SIG-M5 (cell line): Measurements from ENCODE around the gene COL2A1.

Source experiments
- DNase-seq: peaks from one replicate; lab custom pipeline; 2025; lab: John Stamatoyannopoulos, UW

Gene COL2A1

DNA sequence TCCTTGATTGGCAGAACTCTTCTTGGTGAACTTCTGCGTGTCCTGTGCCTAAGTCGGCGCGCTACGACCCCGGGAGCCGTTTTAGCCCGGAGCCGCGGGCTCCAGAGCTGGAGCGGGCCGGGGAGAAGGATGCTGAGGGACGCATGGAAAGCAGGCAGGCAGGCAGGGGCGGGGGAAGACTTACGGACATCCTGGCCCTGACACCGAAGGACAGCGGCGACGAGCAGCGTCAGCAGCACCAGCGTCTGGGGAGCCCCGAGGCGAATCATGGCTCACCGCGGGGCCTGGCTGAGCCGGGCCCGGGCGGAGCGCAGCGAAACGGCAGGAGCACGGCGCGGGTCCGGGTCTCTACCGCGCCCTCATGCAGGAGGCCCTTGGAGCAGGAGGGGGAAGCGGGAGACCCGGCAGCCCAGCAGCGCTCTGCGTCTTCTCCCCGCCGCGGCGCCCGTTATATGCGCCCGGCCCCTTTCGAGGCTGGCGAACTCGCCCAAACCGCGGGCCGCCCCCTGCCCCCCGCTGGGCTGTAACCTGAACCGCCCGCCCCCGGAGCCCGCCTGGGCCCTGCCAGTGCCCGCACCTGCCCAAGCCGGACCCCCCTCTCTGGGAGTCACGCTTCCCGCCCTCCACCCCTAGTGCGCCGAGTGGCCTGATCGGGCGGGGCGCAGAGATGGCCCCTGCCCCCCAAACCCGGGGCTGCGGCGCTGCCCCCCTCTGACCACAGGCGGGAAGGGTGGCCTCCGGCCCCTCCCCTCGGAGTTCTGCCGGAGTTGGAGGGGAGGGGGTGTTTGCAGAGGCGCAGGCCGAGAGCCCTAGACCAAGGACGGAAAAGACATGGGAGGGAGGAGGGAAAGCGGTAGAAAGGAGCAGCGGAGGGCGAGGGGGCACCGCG lies at the start of gene COL2A1:
Gene COL2A1 (minus strand): TSS at position 424 of the 889 bp plus-strand sequence. CDS start 155 bp downstream, at position 269.
- no peak for DNase-seq

DNA sequence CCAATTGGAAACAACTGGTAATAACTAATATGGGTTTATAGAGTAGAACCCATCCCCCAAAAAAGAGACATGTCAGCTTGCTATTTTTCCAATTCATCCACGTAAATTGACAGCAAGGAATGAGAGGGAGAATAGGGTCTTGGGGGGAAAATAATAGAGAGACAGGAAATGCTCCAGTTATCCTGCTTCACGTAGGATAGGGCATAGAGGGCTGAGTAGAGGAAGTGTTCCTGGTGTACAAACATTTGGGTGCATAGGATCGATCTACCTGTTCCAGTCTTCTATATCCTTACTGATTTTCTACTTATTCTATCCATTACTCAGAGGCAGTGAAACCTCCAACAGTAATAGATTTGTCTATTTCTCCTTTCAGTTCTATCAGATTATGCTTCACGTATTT lies 49.6 kb upstream of the COL2A1 start:
- DNase-seq: no peak

DNA sequence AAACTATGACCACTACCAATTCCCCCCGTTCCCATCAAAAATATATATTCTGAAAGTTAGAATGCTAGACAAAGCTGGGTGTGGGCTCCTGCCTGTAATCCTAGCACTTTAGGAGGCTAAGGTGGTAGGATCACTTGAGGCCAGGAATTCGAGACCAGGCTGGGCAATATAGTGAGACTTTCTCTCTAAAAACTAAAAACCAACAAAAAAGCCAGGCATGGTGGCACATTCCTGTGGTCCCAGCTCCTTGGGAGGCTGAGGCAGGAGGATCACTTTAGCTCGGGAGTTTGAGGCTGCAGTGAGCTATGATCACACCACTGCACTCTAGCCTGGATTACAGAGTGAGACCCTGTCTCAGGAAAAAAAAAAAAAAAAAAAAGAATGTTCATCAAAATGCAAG lies 48.8 kb upstream of the COL2A1 start:
- no peak for DNase-seq

DNA sequence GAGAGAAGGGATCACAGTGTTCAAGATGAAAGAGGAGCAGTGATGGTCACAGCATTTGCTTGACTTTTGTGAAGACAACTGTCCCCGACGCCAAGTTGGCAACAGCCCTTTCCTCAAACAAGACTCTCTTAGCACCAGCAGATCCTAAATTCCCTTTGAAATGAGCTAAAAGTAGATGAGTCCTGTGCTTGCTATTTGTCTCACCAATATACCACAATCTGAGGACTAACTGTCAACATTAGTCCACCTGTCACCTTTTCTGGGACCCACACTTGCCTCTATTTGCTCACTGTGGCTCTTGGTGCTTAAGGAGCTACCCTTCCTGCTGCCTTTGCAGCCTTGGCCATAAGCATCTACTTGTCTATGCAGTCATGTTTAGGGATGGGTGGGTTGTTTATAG lies 47.4 kb upstream of the COL2A1 start:
- no peak for DNase-seq

DNA sequence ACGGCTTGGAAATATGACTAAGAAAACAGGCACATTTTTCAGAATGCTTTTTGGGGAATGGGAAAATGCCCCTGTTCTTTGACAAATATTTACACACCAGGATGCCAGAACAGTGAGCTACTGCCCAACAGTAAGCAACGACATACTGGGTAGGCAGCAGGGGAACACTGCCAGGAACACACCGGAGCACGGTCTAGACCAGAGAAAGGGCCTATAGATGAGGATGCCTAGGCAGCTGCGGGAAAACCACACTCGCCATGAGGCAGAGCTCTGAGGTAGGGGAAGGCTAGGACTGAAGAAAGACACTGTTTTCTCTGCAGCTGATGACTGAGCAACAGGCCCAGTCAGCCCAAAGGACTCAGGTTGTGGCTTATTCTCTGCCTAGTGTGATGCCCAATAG lies 45.9 kb upstream of the COL2A1 start:
- no peak for DNase-seq

DNA sequence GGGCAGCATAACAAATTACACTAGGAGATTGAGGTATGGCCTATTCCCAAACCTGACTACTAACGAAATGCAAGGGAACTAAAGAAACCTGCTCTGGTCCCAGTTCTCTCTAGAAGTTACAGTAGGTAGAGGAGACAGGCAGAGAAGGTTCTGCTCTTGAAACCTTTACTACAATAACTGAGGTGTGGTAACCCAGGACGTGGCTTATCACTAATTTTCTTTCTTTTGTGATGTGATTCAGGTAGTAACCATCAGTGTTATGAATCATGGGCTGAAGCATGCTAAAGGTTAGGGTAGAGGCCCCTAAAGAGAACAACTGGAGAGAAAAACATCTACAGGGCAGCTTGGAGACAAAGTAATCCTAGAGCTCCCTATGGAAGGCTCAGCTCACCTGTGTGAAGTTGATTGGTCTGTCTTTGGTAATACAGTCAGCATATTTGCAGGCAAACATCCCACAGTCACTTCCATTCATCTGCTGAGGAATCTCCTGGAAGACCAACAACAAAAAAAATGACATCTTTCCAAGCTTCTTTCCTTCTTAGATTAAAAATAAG lies 41.8 kb upstream of the COL2A1 start:
- DNase-seq: no peak

DNA sequence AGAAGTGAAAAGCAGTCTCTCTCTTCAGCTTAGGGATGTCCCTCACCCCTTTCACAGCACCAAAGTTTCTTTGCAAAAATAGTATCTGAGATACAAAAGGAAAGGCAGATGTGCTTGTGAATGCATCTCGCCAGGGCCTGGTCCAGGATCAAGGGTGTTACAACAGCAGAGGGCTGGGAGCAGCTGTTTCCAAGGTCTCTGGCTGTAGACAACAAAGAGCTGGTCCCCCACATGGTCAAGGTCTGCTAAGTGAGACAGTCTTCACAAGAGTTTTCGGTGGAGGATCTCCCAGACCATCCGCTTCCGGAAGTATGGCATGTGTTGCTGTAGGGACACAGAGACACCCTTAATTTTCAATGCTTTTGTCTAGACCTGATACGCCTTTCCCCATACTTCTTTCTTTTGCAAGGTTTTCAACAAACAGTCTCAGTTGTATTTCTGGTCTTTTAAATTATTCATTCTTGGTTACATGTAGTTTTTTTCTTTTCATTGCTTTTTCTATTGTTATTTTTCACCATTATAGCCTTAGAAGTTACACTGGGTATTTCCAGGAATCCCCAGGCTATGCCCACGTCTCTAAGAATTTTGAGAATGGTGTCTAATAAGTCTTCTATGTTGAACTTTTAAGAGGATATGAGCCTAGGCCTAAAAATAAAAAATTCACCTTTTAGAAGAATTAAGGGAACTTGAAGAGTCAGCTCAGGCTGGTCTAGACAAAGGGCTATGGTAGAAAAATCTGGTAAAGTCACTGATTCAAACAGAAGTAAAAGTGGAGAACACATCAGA lies 41.0 kb upstream of the COL2A1 start:
- DNase-seq: no peak

DNA sequence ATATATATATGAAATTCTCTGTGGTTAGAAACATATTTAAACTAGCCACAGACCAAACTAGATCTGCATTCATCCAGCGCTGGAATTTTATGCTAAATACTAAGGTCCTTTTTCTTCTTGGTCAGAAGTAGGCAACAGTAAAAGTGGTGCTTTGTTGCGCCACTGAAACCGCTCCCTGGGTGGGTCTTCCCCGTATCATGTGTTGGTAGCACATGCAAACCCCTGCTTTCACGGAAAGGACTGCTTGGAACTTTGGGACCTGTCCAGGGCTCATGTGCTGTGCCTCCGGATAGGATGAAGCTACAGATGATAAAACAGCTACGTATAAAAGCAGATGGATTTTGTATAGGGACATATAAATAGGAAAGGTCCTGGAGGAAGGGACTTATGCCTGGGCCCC lies 40.1 kb upstream of the COL2A1 start:
- DNase-seq: no peak

DNA sequence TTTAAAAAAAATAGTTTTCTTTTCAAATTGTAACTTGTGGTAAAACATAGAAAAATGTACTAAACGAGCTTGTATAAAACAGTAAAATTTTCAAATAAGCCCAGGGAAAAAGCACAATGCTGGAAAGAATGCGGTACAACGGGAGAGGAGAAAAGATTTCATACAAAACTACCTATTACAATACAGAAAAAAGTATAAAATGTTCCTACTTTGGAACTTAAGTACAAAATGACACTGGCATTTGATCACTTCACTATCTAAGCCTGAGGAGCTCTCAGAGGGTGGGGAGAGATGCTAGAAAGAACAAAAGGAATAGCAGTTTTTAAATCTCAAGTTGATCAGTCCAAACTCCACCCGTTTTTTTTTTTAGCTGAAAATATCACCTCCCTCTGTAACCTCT lies 39.5 kb upstream of the COL2A1 start:
- no peak for DNase-seq

DNA sequence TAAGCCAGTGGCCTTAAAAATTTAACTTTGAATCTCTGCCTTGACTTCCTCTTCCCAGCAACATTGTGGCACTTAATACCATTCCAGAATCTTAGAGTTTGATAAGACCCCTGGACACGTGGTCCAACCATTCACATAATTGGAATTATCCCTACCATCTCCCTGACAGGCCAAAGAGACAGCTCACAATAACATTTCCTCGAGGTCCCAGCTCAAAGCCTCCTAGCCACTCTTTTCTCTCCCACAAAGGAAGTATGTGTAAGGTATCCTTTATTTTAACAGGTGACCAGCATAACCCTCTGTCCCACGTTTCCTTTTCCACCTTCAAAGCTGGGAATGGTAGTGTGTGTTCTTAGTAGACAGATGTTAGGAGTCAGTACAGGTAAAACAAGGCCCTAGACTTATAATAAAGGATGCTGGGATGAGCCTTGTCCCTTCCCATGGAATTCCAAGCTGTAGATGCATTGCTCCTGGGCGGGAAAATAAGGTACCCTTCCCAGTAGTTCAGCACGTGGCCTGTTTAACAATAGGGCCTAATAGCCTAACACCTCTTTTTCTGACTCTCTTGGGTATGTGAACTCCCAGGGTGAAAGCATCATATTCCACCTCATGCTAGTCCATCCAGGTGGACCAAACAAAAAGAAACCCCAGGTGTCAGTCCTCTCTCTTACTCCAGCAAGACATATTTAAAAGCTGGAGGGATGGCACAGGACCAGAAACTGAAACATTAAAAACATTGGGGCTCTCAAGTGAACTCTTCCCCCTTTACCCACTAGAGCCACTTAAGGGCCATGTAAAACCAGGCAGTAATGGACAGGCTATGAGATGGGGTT lies 37.5 kb upstream of the COL2A1 start:
- no peak for DNase-seq

DNA sequence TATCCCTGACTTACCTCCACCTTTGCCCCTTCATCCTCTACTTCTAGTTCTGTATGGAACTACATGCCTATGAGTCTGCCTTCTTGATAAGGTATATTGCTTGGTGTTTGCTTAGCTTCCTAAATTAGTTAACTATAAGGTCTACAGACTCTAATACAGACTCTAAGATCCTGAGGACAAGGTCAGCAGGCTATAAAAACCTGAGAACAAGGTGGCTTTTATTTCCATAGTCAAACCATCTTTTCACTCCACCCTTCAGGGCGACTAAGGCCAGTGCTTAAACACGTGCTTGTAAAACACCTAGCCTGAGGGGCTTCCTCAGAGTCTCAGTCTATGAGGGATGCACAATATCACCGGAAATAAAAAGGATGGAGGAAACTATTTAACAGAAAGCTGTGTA lies 36.1 kb upstream of the COL2A1 start:
- no peak for DNase-seq

DNA sequence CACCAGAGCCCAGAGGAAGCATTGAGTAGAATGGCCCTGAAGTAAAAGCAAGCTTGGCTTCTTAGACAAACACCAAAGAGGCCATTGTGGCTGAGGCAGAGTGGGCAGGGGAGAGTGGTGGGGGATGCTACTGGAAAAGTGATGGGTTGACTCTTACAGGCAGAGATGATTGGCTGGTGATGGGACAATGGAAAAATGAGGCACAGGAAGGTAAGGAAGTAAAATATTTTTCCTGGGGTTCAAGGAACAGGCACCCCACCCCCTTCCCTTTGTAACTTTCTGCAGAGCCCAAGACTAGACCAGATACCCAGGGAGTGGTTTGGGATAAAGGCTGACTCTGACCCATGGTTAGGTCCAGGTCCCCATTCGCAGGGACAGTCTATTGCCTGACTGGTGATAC lies 34.9 kb upstream of the COL2A1 start:
- DNase-seq: no peak

DNA sequence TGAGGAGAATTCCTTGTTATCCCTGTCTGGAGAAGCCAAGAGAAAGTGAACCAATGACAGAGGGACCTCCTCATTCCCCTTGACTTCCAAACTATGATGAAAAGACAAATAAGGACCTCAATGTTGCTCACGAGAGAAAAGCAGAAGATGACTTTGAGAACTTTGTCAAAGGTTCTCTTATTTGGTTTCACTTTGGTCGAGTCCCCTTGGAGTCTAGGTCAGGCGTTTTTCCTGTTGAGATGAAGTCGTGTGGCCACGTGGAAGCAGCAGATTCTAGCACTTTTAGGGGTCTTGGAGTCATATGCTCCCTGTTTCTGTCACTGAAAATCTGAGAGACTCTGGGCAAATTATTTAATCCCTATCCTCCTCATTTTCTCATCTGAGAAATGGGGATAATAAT lies 33.8 kb upstream of the COL2A1 start:
- DNase-seq: no peak

DNA sequence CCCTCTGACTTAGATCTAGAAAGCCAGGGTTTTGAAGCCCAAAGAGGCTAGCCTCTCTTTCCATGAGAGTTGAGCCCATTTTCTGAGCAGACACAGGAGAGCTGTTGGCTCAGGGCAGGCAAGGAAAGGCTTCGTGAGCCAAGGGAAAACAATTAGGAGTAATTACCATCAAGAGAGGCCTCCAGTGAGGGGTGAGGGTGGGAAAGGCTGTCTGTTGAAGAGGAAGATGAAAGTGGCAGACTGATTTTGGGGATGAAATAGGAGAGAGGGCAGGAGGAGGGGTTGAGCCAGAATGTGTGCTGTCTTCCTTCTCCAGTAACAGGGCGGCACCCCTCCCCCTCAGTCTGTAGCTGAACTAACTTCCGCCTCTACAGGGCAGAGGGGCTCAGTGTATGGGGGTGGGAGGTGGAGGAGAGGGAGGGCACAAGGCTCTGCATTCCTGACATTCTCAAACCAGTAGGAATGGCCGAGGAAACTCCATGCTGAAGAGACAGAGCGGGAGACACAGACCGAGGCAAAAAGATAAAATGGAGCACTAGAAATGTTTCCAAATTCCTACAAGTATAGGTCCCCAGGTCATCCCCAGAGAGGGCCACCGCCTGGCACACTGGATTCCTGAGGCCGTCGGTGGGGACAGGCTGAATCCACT lies 33.1 kb upstream of the COL2A1 start:
- no peak for DNase-seq

DNA sequence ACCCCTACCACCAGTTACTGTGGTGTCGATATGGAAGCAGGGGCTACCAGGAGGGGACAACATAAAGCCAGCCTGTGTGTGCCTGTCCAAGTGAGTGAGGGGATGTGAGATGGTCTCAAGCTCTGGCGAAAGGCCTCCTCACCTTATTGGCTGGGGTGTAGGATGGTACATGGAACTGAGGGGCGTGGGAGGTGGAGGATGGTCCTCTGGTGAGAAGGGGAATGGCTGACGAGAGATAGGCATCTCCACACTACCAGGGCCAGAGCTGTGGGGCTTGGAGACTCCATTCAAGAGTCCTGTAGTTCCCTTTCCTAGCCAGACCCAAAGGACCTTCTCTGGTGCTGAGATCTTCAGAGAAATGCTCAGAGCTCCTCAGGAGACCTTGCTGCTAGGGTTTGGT lies 32.5 kb upstream of the COL2A1 start:
- DNase-seq: no peak

DNA sequence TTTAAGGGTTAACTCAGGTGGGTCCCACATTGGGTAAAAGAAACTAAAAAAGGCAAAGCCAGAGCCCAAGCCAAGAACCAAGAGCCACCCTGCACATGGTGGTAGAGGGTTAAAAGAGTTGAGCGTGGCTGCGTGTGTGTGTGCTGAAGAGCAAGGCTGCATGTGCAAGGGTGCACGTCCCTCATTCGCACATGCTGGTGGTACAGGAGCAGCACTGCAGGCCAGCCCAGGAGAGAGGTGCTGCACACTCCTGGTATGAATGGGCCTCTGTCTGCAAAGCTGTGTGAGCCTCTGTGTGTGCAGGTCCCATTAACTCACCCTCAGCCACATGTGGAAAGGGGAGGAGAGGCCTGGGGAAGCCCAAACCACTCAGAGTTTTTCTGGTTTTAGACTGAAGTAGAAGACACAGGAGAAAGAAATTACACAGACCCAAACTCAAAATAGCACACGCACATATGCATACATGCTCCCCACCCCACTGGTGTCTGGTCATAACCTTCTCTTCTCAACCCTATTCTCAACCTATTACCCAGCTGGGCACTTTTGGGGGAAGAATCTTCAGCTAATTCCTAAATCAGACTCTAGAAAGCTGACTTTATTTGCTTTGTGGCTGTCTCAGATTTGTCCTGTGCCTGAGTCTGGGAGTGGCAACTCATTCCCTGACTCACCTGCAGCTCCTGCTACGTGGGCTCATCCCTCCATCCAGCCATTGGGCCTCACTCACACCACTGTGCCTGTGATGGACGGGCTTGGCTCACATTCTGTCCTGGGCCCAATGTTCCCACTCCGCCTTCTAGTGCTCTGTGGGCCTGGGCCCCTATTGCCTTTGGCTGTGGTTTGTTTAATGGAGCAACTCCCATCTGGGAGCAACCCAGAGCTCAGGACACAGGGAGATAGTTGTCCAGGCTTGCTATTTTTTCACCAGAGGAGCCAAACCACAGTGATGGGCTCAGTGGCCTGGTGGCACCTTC lies 30.8 kb upstream of the COL2A1 start:
- DNase-seq: no peak

DNA sequence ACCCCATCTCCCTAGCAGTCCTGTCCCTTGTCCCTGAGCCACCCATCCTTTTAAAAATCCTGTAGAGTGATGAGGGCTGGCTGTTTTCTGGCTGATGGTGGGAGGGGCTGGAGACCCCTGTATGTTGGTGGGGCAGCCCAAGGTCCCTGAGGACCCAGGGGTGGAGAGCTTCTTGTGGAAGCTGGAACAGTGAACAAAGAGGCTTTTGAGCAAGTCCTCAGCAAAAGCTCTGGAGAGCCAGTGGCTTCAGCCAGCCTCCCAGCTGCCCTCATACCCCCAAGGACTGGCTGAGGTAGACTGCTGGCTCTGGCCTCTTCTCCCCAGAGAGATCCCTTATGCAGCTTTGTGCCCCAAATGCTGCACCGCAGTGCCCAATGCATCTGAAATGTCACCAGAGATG lies 29.2 kb upstream of the COL2A1 start:
- DNase-seq: no peak

DNA sequence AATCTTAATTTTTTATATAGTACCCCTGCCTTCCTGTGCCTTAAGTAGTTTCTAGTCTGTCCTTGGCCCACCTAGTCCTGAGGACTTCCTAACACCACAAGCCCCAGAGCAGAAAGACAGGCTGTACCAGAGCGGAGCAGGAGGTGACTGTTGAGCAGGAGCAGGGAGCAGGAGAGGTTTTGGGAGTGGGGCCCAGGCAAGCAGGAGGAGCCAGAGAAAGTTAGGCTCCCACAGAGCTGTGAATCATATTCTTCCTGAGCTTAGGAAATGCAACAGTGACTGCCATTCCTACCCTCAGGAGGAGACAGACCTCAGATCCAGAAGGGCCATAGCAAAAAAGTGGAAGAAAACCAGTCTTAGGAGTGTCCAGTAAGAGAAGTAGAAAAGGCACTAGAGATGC lies 28.3 kb upstream of the COL2A1 start:
- DNase-seq: no peak

DNA sequence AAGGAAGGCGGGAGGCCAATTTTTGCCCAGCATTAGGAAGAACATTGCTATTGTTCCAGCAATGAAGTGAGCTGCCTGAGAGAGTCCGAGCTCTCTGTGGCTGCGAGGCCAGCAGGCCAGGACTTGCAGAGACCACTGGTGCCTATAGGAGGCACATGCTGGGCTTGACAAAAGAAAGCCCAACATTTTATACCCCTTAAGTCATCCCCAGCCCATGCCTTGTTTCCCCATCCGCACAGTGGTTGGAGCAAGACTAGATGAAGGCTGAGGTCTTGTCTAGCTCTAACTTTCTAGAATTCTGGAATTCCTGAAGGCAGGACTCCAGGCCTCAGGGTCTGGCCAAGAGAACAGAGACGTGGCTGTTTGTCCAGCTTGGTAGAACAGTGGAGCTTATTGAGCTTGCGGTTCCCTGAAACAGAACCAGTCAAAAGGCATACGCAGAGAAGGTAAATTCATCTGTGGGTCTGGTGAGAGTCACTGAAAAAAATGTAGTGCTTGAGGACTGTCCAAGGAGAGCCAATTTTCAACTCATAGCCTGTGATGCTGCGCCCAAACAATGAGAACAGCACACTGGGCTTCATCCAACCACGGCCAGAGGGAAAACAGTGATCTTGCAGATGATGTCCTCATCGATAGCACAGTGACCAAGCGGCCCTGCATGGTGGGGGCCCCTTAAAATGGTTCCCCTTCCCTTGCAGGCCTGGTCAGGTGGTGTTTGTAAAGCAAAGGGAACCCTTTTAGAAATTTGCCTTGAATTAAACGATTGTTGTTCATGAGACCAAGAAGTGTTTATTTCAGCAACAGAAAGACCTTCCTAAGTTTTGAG lies 27.1 kb upstream of the COL2A1 start:
- DNase-seq: no peak
